Tibial artery (tissue), 4 donors: ENCODE results near the gene VCL.
A peak's percentile ranks its signal among the peaks of the same experiment; 100 is the strongest.
"Not testable (repeated sequence)": the region's sequence is repeated elsewhere in the genome, so short reads cannot be mapped to it uniquely, and the experiment has no call there.

ENCODE experiments used
- DNase-seq, 2 donors: peaks; one replicate each; pipeline ENCODE4 v3.0.0-alpha.2; 2019
- H3K27ac ChIP-seq, 2 donors: fragments of 200-600 bp; sonication (generic) in 1 of 2; 1 replicate in 1 of 2; 2 replicates in 1 of 2; pipeline ENCODE4 v1.5.1; 2018 to 2019; ENCODE audit warnings: mild to moderate bottlenecking in 1 of 2
- H3K27me3 ChIP-seq, 2 donors: fragments of 200-600 bp; sonication (generic) in 1 of 2; one replicate each; pipeline versions ENCODE4 v1.5.1 to v1.6.0; 2016 to 2019
- H3K36me3 ChIP-seq, 3 donors: fragments of 200-600 bp; sonication (generic) in 2 of 3; one replicate each; pipeline ENCODE4 v1.5.1; 2016 to 2019; ENCODE audit warnings: mild to moderate bottlenecking in 2 of 3
- H3K4me1 ChIP-seq, 4 donors: fragments of 200-600 bp; sonication (generic) in 2 of 4; 1 replicate in 3 of 4; 2 replicates in 1 of 4; pipeline ENCODE4 v1.5.1; 2016 to 2019
- H3K4me3 ChIP-seq, 2 donors: fragments of 200-600 bp; sonication (generic) in 1 of 2; 1 replicate in 1 of 2; 2 replicates in 1 of 2; pipeline ENCODE4 v1.5.1; 2018 to 2019; ENCODE audit warnings: mild to moderate bottlenecking in 2 of 2
- H3K9me3 ChIP-seq, 3 donors: fragments of 200-600 bp; sonication (generic) in 1 of 3; one replicate each; pipeline ENCODE4 v1.5.1; 2016 to 2019
- intact Hi-C: fragments of 100-400 bp; cut with DNase I; formaldehyde crosslinking; loops from one replicate; pipeline ENCODE4 v1.15.0; 2023; ENCODE audit warnings: low total_unique reads
- TF ChIP-seq, protein P1 (sequence below), 2 experiments: fragments of 200-600 bp in 1 of 2; fragments of 450-650 bp in 1 of 2; IDR thresholded peaks; one replicate each; pipeline ENCODE4 v1.5.1; 2017 to 2019; ENCODE audit warnings: antibody characterized with exemption in 2 of 2, mild to moderate bottlenecking in 1 of 2, moderate library complexity in 1 of 2

Gene VCL

DNA sequence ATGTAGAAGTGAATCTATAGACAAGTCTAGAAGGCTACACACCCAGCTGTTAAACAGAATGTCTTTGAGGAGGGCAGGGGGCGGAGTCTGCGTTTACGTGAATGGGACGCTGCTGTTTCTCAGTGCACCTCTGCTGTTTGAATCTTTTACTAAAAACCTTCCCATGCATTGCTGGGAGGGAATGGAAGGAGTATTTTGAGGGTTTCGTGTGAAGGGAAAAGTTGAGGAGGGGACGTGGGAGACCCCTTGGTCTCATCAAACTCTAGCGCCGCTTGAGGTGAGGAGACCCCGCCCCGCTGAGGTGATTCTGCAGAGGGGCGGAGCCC, 492 bp upstream of the VCL start:
- TF ChIP-seq, protein P1, sequence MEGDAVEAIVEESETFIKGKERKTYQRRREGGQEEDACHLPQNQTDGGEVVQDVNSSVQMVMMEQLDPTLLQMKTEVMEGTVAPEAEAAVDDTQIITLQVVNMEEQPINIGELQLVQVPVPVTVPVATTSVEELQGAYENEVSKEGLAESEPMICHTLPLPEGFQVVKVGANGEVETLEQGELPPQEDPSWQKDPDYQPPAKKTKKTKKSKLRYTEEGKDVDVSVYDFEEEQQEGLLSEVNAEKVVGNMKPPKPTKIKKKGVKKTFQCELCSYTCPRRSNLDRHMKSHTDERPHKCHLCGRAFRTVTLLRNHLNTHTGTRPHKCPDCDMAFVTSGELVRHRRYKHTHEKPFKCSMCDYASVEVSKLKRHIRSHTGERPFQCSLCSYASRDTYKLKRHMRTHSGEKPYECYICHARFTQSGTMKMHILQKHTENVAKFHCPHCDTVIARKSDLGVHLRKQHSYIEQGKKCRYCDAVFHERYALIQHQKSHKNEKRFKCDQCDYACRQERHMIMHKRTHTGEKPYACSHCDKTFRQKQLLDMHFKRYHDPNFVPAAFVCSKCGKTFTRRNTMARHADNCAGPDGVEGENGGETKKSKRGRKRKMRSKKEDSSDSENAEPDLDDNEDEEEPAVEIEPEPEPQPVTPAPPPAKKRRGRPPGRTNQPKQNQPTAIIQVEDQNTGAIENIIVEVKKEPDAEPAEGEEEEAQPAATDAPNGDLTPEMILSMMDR (IDR thresholded peaks at IDR 0.05) = no peak
- Histone ChIP-seq H3K9me3 (no peaks in the 10 kb centered on the region), H3K36me3 (no peaks in the 10 kb centered on the region), H3K27ac (peak overlapping the region; percentile 71 to 95), H3K4me3 (peak overlapping the region; percentile 83 to 94), H3K27me3 (no peaks in the 10 kb centered on the region), H3K4me1 (peaks cover 0 to 32% (median 19%) of the 10 kb centered on the region in 4 donors)
- peak in 1 of 2 donors; percentile 59 for DNase-seq
- intact Hi-C loops = no loop called here

DNA sequence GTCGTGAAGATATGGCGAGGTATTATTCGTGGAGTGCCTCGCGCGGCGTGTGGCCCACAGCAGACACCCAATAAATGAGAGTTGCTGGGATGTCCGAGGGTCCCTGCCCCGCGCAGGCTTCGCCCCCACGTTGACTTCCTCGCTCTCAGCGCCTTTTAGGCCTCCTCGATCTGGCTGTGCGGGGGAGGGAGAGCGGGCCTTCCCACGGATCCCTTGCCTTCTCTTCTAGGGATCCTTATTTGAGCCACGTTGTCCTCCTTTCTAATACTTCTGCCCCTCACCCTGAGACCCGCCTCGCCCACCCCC, 660 bp downstream of the VCL start:
- H3K4me1 ChIP-seq = peaks cover 0 to 44% (median 25%) of the 10 kb centered on the region in 4 donors
- H3K4me3 ChIP-seq = peak overlapping the region; percentile 83 to 94
- no peaks in the 10 kb centered on the region for H3K36me3 ChIP-seq
- TF ChIP-seq, protein P1 (IDR thresholded peaks at IDR 0.05) = no peak
- H3K9me3 ChIP-seq = no peaks in the 10 kb centered on the region
- DNase-seq = no peak
- H3K27me3 ChIP-seq = no peaks in the 10 kb centered on the region
- intact Hi-C loops = no loop called here
- peak overlapping the region; percentile 87 to 95 for H3K27ac ChIP-seq

DNA sequence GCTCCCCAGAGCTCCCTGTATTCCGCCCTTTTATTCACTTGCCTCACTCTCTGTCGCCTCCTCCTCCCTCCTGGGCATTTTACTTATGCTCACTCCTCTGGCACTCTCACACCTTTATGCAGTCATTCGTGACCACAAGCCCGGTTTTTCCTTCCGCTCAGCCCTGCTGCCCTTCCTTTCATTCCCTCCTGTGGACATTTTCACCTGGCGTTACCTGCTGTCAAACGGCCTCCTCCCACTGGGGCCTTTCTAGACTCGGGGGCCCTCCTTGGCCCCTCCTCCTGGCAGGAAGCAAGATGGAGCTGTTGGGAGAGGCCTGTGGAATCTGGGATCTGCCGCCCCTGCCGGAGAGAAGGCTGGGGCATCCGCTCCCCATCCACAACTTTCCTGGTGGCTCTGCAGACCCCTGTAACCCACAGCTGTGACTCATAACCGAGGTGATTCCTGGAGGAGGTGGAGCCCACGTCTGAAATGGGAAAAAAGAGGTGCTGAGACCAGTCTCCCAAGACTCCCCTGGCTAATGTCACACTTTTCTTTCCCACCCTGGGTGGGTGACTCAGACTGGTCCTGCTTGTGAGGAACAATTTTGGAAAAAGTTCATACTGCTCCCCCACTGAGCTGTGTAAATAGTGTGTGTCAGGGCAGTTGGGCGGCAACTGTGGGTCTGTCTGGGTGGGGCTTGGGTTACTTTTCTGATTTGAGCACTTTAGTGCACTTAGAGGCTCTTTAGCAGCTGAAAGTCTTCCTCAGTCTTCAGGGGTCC, 1.2 kb downstream of the VCL start:
- Histone ChIP-seq H3K36me3 (no peaks in the 10 kb centered on the region), H3K9me3 (no peaks in the 10 kb centered on the region), H3K4me3 (peak overlapping the region; percentile 83 to 94), H3K4me1 (peaks cover 0 to 49% (median 29%) of the 10 kb centered on the region in 4 donors), H3K27me3 (no peaks in the 10 kb centered on the region), H3K27ac (peak overlapping the region; percentile 87 to 95)
- peak; percentile 79 to 85 for DNase-seq
- intact Hi-C loops = no loop called here
- TF ChIP-seq, protein P1 (IDR thresholded peaks at IDR 0.05) = peak; percentile 57 to 59

DNA sequence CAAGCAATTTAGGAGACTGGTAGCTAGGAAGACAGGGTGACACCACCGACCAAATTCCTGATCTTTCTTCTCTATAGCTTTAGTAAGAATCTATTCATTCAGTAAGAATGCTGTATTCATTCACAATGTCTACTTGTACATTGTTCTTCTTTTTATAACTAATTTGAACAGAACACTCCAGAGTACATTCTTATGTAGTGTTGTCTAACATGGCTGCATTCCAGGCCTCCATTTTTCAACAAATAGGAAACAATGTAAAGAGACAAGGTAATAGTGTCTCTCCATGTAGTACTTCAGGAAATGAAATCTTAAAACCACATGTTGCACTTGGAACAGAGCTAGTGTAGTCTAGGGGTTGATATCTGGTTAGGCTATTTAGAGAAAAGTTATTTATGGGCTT, 1.8 kb downstream of the VCL start:
- H3K9me3 ChIP-seq = no peaks in the 10 kb centered on the region
- no peaks in the 10 kb centered on the region for H3K27me3 ChIP-seq
- H3K4me3 ChIP-seq = peak overlapping the region; percentile 83 to 94
- H3K4me1 ChIP-seq = peaks cover 0 to 55% (median 29%) of the 10 kb centered on the region in 4 donors
- H3K27ac ChIP-seq = peak overlapping the region; percentile 87 to 95
- TF ChIP-seq, protein P1 (IDR thresholded peaks at IDR 0.05) = no peak
- DNase-seq = no peak
- no peaks in the 10 kb centered on the region for H3K36me3 ChIP-seq
- intact Hi-C loops = no loop called here

DNA sequence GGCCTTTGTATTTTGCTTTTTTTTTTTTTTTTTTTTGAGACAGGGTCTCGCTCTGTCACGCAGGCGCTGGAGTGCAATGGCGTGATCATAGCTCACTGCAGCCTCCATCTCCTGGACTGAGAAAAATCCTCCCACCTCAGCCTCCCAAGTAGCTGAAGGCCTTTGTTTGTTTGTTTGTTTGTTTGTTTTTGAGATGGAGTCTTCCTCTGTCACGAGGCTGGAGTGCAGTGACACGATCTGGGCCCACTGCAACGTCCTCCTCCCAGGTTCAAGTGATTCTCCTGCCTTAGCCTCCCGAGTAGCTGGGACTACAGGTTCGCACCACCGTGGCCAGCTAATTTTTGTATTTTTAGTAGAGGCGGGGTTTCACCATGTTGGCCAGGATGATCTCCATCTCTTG, 2.3 kb downstream of the VCL start:
- Histone ChIP-seq H3K4me1 (peaks cover 0 to 60% (median 29%) of the 10 kb centered on the region in 4 donors), H3K4me3 (peak overlapping the region; percentile 83 to 94), H3K27ac (peak overlapping the region; percentile 87 to 95)
- DNase-seq, intact Hi-C loops, H3K36me3 ChIP-seq, H3K9me3 ChIP-seq, H3K27me3 ChIP-seq: not testable (repeated sequence)

DNA sequence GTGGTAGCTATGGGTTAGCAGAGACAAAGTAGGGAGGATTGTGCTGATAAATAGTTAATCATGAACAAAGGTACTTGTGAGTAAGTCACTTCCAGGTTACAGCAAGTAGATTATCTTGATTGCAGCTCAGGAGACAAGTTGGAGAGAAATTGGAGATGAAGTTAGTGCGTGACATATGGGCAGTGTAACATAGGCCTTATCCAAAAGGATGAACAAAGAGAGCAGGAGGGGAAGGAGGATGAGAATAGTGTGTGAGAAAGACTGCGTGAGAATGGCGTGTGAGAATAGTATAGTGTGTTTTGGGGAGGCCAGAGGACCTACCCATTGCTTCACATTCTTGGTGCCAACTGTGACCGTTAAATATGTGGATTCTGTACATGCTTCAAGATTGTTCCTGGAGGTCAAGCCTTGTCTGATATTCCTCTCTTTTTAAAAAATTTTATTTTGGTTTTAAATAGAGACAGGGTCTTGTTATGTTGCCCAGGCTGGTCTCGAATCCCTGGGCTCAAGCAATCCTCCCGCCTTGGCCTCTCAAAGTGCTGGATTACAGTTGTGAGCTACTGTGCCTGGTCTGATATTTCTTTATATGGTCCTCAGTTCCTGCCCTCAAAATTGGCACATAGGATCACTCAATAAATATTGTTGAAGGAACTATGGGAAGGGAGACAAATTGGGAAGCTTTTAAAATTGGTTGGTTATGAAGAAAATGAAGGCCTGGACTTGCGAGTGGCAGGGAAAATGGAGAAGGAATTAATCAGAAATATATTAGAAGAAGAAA, 3.2 kb downstream of the VCL start:
- TF ChIP-seq, protein P1 (IDR thresholded peaks at IDR 0.05) = no peak
- no peaks in the 10 kb centered on the region for H3K9me3 ChIP-seq
- no peaks in the 10 kb centered on the region for H3K36me3 ChIP-seq
- peaks cover 0 to 69% (median 30%) of the 10 kb centered on the region in 4 donors for H3K4me1 ChIP-seq
- intact Hi-C loops = no loop called here
- H3K27me3 ChIP-seq = no peaks in the 10 kb centered on the region
- peak overlapping the region; percentile 87 to 95 for H3K27ac ChIP-seq
- no peak for DNase-seq
- peak overlapping the region; percentile 83 to 94 for H3K4me3 ChIP-seq
